Stimulated activated CD4-positive, alpha-beta T cell treated with anti-CD3 and anti-CD28 coated beads, Interleukin-15, amount 100 ng/mL, for 48 hours (primary cell): ENCODE results near the gene CPA1.

Source experiments
- DNase-seq, 2 donors: peaks; one replicate each; pipeline ENCODE4 v3.0.0-alpha.2; 2020; ENCODE audit warnings: low read depth in 2 of 2

The CPA1 gene

DNA sequence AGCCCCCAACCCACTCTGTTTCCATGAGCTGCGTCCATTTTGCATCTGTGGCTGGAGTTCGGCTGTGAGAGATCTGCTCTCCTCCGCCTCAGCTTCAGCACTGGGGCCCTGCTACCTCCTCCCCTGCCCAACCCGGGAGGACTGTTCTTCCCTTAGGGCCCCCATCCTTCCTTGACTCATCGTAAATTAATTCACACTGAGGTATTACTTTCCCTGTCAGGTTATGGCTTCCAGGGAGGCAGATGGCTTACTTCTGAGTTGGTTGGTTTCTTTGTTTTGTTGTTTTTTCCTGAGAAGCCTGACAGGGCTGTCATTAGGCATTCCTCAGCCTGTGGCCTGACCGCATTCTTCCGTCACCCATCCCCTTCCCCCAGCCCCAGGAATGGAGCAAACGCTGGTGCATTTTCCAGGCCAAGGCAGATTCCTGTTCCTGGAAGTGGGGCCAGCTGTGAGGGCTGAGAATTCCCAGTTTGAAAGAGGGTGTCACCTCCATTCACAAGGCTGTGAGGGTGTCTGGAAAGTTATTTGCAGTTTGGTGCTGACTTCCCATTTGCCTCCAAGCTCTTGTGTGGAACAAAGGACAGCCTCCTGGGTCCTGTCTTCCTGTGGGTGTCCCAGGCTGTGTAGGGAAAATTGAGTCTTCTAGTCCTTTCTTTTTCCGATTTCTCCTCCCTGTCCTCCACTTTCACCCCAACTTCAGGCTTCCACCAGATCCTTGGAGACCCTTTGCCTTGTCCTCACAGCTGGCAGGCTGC, 24.0 kb upstream of the CPA1 start:
- no peak for DNase-seq

DNA sequence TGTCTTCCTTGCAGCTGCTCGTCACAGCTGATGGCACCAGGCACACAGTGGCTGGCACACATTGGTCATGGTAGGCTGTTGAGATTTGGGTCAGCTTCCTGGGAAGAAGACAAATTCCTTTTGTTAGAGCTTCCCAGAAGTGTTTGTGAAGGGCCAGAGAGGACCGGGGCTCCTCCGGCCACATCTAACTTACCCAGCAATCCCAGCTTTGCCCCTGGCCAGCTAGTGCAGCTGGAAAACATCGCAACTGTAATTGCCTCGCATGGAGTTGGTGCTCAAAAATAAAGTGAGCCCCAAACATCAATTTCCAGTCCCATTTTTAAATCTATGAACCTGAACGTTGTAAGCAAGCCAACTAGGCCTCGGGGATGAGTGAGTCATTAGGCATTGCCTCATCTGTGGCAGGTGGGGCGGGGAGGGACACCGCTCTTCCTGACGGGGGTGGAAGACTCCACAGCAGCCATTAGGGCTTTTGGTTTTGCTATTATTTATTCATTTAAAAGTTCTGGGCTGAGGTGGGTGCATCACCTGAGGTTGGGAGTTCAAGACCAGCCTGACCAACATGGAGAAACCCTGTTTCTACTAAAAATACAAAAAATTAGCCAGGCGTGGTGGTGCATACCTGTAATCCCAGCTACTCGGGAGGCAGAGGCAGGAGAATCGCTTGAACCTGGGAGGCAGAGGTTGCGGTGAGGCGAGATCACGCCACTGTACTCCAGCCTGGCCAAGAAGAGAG, 23.2 kb upstream of the CPA1 start:
- no peak for DNase-seq

GRCh38 chr7:130358471-130358870, 21.8 kb upstream of the CPA1 start:
- DNase-seq, result no peak

GRCh38 chr7:130359276-130359857, 20.9 kb upstream of the CPA1 start:
- DNase-seq, result no peak

DNA sequence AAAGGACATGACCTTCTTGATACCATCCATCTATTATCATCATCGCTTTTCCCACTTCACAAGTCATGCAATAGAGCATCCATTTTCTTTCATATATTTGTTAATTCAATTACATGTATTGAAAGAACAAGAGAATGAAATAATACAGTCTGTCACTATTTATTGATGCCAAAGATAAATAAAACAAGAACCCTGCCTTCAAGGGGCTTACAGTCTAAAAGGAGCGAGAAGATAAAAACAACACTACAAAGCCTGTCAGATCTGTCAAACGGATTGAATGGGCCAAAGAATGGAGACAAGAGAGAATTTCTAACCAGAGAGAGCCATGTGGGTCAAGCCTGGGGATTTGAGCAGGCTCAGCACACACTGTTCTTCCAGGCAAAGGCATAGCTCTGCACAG, 19.8 kb upstream of the CPA1 start:
- DNase-seq, result no peak

GRCh38 chr7:130361681-130362080, 18.6 kb upstream of the CPA1 start:
- DNase-seq, result no peak

DNA sequence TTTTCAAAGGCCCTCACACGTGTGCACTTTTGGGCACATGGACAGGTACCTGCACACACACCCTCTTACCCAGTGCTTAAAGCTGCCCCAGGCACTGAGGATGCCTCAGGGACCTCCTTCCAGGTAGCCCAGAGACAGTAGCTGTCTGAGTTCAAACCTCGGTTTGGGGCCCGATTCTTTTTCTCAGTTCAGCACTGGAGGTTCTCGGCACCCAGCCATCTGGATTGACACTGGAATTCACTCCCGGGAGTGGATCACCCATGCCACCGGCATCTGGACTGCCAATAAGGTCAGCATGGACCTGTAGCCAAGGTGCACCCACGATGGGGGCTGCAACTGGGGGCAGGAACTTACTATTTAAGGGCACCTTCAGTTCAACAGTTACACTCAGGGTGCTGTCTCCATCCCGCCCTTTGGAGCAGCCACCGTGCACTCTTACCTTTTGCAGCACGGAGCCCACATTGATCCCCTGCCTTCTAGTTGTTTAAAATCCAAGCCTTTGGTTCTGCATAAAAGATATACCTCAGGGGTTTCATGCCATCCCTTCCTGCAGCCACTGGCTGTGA, 18.0 kb upstream of the CPA1 start:
- DNase-seq, result no peak

DNA sequence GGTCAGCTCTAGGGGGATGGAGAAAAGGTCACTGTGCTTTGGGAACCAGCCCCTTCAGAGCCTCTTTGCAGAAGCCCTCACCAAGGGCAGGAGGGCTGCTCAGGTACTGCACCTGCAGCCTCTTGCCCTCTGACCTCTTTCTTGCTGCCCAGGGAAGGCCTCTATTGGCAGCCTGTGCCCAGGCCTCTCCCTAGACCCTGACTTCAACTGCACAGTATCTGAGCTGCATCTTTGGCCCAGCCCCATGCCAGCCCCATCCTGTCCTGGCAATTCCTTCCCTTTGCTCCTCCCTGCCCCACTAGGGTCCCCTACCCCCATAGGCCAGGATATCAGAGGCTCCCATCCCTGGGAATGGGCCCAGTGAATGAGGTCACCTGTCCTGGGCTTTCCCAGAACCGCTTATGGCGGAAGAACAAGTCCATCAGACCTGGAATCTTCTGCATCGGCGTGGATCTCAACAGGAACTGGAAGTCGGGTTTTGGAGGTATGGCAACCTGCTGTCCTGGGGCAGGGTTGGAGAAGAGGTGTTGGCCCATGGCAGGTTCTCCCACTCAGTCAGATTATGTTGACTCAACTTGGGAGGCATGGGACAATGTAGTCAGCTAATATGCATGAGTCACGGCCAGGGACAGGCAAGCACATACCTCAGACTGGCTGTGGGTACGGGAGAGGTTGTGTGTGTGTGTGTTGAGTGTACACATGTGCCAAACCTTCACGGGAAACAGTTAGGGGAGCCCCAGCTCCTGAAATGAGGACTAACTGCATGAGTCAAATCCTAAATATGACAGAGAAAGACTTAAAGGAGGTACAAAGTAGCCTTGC, 17.1 kb upstream of the CPA1 start:
- peak; percentile 61 to 70 for DNase-seq

GRCh38 chr7:130364451-130364850, 15.8 kb upstream of the CPA1 start:
- no peak for DNase-seq

GRCh38 chr7:130365088-130365487, 15.2 kb upstream of the CPA1 start:
- no peak for DNase-seq

DNA sequence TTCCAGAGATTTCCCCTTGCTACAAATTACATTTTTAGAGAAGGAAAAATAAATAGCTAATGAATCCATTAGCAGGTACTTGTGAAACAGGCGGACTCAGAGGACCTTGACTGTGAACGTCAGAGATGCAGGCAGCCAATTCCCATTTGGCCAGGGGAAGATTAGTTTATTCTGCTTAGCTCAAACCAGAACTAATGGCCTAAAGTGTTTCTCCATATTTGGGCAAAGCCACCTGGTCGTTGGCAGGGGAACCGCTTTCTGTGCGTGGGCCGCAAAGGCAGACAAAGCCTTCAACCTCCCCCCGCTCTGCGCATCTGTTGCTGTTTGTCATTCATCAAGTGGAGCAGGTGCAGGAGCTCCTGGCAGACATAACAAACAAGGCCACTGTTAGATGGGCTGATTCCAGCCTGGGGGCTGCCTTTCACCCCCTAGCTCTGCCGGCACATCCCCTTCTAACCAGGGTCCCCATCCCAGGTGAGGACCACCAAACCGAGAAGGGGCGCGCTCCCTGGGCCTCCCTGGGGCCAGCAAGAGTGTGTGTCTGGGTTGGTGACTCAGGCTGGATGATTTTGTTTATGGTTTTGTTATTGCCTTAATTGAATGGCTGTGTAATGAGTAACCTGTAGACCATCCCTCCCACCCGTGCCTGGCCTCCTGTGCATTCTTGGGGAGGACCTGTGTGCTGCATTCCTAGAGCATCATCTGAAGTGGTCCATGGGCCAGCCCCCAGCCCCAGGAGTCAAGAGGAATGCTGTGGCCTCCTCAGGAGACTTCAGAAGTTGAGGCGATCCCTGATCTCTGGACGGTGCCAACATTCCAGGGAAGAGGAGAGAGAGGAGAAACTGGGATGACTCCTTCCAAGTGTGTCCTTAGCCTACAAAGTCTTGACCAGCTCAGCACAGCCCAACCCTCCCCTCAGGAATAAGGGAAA, 14.5 kb upstream of the CPA1 start:
- no peak for DNase-seq

DNA sequence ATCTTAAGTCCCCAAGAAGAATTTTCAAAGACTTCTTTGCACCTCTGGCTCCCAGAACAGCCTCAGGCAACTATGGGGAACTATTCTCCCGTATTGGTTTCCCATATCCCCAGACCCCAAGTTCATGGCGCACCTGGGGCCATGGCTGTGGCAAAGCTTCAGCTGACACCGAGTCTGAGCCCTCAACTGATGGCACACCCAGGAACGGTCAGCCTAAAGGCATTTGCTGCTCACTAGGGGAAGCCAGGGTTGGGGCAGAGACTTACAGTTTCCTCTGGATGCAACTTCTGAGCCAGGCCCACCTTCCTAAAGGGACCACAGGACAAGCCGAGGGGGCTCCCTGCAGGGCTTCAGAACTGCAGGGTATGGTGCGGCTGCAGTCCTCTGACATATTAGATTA, 13.7 kb upstream of the CPA1 start:
- no peak for DNase-seq

GRCh38 chr7:130367088-130367755, 13.1 kb upstream of the CPA1 start:
- no peak for DNase-seq

DNA sequence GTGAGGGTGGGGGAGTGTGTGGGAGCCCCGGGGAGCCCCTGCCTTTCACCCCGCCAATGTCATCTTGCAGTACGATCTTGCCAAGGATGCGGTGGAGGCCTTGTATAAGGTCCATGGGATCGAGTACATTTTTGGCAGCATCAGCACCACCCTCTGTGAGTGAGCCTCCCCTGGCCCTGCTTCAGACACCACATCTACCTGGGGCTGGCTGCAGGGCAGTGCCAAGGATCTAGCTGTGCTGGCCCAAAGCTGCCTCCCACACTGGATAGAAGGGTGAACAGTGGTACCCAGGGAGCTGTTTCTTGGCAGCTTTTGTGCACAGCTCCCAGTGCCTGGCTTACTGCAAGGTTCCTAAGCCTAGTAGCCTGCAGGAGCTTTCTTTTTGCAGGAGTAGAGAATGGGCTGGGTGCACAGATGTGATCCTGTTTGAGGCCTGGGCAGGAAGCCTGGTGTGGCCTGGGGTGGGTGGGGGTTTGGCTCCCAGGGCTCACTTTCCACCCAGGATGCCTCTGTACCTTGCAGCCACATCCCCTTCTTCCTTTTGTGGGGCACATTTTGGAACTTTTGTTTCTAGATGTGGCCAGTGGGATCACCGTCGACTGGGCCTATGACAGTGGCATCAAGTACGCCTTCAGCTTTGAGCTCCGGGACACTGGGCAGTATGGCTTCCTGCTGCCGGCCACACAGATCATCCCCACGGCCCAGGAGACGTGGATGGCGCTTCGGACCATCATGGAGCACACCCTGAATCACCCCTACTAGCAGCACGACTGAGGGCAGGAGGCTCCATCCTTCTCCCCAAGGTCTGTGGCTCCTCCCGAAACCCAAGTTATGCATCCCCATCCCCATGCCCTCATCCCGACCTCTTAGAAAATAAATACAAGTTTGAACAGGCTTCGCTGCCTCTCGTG, 12.2 kb upstream of the CPA1 start:
- no peak for DNase-seq

DNA sequence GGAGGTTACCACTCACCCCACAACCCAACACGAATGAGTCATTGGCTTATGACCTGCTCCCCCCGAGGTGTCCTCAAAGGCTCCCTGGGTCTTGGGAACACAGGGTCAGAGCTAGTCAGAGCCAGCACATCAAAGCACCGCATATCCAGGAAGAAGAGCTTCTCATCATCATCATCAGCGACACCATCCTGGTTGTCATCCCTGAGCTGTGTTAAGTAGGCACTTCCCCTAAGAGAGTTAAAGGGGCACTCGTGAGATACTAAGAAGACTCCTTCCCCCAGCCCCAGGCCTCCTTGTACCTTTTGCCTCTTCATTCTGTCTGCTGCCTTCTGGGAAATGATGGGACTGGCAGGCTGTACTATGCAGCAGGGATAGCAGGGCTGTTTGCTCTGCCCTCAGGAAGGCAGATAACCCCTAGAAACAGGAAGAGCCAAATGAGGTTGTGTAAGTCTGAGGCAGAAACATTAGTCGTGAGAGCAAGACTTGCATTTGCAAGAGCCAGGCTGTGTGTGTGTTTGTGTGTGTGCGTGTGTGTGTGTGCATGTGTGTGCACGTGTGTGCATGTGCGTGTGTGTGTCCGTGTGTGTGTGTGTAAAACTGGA, 11.1 kb upstream of the CPA1 start:
- no peak for DNase-seq

DNA sequence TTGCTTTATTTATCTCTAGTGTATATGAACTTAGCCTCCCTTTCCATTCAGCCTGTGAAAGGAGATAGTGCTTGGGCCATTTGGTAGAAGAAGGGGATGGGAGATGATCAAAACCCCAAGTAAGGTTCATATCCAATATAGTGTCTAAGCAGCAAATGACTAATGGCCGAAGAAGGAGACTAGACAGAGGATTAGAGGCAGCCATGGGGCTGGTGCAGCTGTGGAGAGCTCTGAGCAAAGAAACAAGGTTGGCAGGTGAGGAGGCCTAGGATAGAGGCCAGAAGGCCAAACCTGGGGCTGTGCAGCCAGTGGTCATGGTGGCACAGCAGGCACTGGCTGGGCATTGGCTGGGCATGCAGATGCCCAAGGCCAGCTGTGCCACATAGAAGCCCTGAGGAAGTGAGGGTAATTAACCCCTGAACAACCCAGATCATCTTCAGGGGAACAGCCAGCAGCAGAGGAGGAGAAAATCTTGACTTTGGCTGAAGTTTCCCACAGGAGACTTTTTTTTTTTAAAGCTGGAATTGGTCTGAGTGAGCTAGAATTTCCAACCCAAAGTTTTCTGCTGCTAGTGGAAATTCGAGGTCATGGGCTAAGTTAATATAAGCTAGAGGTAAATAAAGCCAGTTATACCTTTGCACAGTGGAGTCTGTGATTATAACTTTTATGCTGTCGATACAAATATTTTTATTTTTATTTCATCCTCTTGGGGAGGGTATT, 10.3 kb upstream of the CPA1 start:
- DNase-seq, result no peak

GRCh38 chr7:130371046-130371445, 9.2 kb upstream of the CPA1 start:
- DNase-seq, result no peak
